Retina (tissue), 1 donor: Measurements from ENCODE around the gene NOL4.
"Not testable (repeated sequence)": the region's sequence is repeated elsewhere in the genome, so short reads cannot be mapped to it uniquely, and the experiment has no call there.

ENCODE experiments used
- DNase-seq: peaks from one replicate; pipeline ENCODE4 v3.0.0-alpha.2; 2016

The NOL4 gene, protein sequence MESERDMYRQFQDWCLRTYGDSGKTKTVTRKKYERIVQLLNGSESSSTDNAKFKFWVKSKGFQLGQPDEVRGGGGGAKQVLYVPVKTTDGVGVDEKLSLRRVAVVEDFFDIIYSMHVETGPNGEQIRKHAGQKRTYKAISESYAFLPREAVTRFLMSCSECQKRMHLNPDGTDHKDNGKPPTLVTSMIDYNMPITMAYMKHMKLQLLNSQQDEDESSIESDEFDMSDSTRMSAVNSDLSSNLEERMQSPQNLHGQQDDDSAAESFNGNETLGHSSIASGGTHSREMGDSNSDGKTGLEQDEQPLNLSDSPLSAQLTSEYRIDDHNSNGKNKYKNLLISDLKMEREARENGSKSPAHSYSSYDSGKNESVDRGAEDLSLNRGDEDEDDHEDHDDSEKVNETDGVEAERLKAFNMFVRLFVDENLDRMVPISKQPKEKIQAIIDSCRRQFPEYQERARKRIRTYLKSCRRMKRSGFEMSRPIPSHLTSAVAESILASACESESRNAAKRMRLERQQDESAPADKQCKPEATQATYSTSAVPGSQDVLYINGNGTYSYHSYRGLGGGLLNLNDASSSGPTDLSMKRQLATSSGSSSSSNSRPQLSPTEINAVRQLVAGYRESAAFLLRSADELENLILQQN

DNA sequence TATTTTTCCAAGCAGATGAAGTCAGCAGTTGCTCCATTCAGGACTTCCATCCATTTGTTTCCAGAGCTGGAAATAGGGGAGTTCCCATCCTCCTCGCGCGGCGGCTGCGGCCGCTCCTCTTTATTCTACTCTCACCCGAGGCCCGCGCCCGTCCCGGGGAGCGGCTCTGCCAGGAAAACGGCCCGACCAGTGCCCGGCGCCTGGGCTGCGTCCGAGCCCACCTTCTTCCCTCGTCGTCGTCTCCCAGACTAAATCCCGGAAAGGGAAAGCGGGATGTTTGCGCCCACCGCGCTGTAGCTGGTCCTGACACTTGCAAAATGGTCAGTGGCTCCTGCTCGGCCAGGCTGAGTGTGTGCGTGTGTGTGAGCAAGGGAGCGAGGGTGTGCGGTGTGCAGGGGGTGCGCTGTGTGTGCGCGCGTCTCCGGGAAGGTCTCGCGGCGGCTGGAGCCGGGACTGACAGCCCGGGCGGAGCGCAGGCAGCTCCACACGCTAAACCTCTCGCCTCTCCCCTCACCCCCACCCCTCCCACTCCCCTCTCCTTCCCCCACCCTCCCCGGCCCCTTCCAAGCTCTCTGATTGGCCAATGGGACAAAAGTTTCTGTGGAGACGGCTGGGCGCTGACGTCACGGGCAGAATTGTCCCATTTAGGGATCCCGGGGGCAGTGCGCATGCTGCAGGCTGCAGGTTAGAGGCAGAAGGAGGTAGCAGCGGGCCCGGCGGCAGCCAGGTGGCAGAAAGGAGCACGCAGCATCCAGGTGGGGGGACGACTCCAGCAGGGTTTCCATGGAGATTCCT, at the start of gene NOL4:
Gene NOL4 (minus strand): TSS at position 491 of the 795 bp plus-strand sequence. CDS start 1,660 bp downstream, outside the sequence.
- peak; percentile 94 for DNase-seq

- DNase-seq, result not testable (repeated sequence)
Observed at GRCh38 chr18:34266029-34266428, 41.3 kb upstream of the NOL4 start.

DNA sequence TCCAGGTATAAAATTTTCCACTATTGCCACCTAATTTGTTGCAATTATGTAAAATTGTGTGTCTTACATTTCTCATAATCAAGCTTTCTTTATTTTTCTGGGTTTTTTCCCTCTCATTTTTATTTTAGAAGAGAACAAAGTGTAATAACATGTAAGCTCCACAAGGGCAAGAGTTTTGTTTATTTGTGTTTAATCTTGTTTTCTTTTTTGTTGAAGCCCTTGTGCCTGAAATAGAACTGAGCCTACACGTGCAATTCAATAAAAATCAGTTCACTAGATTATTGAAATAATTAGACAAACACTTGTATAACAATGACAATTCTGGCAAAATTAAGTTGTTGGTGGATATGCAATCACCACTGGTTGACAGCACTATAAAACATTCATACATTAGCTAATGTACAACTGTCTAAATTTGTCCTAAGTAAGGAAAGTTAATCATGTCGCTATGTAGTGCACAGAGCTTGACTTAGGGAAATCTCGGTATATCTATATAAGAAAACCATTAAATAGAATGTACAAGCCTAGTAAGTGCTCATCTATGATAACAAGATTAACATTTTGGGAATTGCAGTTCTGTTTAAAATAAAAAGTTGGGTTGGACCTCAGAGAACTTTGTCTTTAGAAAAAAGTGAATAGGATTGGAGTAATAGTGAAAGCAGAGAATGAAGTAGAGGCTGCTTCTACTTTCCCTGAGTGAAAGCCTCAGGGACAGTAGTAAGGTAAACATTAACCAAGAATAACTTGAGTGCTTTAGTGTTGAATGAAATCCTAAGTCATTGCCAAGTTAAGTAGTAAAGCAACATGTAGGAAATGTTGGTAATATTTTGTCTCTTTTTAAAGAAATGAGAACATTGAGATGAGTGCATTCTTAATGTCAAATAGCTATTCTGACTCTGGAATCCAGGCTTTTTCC, 37.4 kb upstream of the NOL4 start:
- DNase-seq, result no peak

DNA sequence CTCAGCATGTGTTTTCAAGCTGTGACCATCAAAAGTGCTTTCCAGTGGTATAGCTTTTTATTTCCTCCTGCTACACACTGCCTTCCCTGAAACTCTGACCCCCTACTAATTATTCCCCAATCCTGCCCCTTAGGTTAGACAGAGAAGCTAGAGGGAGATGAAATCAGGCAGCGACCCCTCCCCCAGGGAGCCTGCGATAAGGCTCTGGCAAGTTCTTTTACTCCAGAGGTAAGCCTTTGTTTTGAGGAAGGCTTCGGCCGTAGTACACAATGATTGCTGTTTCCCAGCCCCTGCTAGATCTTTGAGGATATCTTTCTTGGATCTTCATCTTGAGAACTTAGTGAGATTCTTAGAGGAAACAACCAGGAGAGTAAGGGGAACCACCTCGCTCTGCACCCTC, 33.5 kb upstream of the NOL4 start:
- DNase-seq, result no peak

DNA sequence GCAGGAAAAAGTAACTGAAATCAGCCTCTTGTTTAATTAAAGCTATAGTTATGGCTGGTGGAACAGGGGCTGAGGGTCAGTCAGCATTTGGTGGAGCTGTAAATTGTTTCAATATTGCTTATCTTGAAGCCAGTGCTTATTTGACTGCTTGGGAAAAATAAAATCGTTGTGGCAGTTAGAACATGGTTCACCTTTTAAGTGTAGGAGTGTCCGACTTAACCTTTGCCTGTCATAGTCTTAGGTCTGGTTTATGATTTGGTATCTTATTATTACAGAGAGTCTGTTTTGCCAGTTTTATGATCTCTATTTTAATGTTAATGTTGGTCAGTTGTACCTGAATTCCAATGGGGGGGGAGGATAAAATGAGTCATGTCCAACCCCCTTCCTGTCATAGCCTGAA, 27.2 kb upstream of the NOL4 start:
- DNase-seq, result no peak

DNA sequence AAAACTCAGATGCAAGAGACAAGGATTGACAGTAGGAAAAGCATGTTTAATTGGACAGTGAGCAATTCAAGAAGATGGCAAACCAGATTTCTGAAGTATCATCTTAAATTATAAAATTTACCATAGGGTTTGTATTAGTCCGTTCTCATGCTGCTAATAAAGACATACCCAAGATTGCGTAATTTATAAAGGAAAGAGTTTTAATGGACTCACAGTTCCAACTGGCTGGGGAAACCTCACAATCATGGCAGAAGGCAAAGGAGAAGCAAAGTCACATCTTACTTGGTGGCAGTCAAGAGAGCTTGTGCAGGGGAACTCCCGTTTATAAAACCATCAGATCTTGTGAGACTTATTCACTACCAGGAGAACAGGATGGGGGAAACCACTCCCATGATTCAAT, 24.0 kb upstream of the NOL4 start:
- no peak for DNase-seq

DNA sequence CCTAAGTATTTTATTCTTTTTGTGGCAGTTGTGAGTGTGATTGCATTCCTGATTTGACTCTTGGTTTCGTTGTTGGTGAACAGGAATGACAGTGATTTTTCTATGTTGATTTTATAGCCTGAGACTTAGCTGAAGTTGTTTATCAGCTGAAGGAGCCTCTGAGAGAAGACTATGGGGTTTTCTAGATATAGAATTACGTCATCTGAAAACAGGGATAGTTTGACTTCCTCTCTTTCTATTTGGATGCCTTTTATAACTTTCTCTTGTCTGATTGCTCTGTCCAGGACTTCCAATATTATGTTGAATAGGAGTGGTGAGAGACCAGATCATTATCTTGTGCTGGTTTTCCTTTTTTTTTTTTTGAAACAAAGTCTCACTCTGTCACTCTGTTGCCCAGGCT, 18.0 kb upstream of the NOL4 start:
- no peak for DNase-seq

DNA sequence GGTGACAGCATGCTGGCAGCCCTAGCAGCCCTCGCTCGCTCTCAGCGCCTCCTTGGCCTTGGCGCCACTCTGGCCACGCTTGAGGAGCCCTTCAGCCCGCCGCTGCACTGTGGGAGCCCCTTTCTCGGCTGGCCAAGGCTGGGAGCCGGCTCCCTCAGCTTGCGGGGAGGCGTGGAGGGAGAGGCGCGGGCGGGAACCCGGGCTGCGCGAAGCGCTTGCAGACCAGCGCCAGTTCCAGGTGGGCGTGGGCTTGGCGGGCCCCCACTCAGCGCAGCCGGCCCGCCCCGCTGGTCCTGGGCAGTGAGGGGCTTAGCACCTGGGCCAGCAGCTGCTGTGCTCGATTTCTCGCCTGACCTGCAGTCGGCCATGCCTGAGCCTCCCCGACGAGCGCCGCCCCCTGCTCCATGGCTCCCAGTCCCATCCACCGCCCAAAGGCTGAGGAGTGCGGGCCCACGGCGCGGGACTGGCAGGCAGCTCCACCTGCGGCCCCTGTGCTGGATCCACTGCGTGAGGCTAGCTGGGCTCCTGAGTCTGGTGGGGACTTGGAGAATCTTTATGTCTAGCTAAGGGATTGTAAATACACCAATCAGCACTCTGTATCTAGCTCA, 9.2 kb upstream of the NOL4 start:
- DNase-seq, result not testable (repeated sequence)

GRCh38 chr18:34225218-34225553, 473 bp upstream of the NOL4 start:
- DNase-seq, result no peak

GRCh38 chr18:34223893-34224422, 755 bp downstream of the NOL4 start:
- DNase-seq, result no peak

DNA sequence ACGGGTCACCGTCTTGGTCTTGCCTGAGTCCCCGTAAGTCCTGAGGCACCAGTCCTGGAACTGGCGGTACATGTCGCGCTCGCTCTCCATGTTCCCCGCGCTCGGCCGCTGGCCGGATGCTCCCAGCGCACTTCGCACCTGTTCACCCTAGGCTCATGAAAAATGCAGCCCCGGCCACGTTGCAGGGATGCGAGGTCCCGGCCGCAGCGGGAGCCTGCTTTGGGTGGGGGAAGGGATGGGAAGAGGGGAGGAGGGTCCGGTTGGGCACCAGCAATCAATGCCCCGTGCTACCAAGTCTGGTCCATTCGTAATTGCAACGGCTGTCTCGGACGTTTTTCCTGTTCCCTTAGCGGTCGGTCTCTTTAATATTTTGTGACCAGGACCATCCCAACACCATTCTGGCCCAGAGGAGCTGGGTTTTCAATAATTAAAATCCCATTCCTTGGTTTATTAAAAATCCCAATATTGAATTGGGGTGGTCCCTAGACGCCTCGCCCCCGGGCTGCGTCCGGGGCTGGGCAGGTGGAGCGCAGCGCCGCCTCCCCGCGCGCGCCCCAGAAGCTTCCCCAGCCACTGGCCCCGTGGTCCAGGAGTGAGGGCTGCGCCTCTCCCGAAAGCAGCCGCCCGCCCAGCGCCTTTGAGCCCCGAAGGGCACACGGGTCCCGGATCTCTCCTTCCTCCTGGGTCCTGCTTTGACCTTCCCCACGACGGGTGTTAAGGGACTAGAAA, 1.4 kb downstream of the NOL4 start:
- DNase-seq, result peak; percentile 93

DNA sequence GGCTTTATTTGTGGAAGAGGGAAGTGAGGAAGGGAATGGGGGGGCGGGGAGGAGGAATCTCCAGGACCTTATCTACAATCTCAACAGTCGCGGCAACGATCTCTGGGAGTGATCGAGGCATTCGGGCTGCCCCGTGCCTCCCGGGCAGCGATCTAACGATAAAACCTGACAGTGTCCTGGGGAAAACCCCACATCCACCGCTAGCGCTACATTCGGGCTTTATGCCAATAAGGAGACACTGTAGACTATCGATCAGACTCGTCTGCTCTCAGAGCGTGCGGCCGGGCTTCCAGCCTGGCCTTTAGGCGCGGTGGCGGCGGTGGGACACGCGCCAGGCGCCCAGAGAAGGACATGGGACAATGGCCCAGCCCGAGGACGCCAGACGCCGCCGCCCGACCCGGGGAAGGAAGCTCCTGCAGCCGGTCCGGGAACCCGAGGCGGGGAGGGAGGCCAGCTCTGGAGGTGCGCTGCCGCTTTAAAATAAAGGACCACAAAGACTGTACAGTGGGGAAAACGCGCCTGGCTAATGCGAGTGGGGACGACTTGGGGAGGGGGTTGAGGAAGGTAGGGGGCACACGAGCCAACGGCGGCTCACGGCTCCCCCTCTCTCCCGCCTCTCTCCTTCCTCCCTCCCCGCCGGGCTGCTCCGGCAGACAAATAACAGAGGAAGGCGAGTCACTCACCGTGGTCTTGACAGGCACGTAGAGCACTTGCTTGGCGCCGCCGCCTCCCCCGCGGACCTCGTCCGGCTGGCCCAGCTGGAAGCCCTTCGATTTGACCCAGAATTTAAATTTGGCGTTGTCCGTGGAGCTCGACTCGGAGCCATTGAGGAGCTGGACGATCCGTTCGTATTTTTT, 2.2 kb downstream of the NOL4 start:
- DNase-seq, result peak; percentile 94

DNA sequence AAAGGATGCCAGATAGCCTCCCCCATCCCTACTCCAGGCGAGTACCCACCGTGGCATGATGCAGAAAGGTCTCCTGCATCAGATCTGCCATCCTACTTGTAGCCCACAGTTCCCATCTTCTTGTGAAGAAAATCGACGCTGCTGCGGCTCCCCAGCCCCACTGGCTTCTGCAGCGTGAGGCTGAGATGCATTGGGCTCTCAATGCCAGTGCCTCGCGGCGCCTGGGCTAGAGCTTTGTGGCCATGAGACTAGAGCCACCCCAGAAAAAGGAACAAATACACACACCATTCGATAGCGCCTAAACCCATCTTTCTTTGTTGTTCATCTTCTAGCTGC, 2.8 kb downstream of the NOL4 start:
- DNase-seq, result no peak

GRCh38 chr18:34220081-34220815, 4.5 kb downstream of the NOL4 start:
- no peak for DNase-seq

- no peak for DNase-seq
Observed at GRCh38 chr18:34219651-34220050, 5.1 kb downstream of the NOL4 start.

GRCh38 chr18:34212511-34212910, 12.2 kb downstream of the NOL4 start:
- DNase-seq, result no peak

DNA sequence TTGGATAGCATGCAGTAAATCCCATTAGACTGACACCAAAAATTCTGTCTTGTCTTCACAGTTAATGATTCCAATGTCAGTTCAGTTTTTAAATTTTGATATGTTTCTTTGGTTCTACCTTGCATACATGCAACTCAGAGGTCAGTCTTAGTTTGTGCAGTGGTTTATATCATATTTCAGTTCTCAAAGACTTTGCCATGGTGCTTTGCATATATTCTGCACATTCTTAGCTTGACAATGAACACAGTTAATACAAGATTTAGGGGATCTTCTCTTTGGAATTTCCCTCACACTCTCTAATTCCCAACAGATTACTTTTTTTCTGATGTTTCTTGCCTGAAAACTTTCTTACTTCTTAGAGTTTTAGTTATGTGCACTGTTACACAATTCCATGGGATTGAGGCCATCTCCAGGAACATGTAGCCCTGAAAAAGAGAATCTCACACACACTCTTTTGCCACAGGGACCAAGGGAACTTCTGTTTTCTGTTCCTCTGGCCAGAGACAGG, 17.3 kb downstream of the NOL4 start:
- DNase-seq, result no peak

DNA sequence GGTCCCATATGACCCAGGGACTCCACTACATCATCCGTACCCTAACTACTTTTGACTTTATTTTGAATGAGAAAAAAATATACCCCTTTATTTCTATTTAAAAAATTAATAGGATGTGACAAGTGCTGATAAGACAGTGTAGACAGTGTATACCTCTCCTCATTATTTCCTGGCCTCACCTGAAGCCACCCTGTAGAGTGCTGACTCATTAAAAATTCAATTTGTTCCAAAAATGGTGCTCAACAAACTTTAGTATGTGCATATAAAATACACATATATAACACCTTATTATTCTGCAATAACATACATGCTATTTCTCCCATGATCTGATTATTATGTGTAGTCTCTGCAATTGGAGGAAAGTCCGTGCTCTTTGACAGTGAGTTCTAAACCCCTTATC, 20.8 kb downstream of the NOL4 start:
- DNase-seq, result no peak

DNA sequence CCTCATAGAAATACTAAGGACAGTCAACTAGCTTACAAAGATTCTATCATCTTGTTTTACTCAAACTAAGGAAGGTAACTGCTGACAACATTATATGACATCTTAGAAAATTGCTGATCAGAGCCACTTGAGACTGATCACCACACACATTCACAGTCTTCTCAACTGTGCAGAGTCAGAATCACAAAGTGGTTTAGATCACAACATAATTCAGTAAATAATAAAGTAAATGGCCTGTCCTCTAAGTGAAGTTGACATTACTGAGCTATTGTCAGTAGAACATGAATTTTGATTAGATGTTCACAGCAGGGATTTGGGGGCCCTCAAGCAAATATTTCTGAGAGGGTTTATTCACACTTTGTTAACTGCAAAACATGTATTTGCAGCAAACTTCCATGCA, 28.5 kb downstream of the NOL4 start:
- DNase-seq, result peak; percentile 27
